ENCODE data around the gene FGF18.

GRCh38 chr5:171453056-171453725 lies 33.7 kb downstream of the FGF18 start:
- TF ChIP-seq POLR2A (IDR thresholded peaks at IDR 0.05; ENCODE audit: low read depth, low read length) (no peak), CTCF (conservative IDR thresholded peaks at IDR 0.05; ENCODE audit: low read depth, low read length) (no peak), MXI1 (IDR thresholded peaks at IDR 0.05; ENCODE audit: borderline replicate concordance, low read depth, low read length) (no peak)
